ENCODE results near the gene IDH2.
"Not testable (repeated sequence)": the region's sequence is repeated elsewhere in the genome, so short reads cannot be mapped to it uniquely, and the experiment has no call there.

The IDH2 gene

DNA sequence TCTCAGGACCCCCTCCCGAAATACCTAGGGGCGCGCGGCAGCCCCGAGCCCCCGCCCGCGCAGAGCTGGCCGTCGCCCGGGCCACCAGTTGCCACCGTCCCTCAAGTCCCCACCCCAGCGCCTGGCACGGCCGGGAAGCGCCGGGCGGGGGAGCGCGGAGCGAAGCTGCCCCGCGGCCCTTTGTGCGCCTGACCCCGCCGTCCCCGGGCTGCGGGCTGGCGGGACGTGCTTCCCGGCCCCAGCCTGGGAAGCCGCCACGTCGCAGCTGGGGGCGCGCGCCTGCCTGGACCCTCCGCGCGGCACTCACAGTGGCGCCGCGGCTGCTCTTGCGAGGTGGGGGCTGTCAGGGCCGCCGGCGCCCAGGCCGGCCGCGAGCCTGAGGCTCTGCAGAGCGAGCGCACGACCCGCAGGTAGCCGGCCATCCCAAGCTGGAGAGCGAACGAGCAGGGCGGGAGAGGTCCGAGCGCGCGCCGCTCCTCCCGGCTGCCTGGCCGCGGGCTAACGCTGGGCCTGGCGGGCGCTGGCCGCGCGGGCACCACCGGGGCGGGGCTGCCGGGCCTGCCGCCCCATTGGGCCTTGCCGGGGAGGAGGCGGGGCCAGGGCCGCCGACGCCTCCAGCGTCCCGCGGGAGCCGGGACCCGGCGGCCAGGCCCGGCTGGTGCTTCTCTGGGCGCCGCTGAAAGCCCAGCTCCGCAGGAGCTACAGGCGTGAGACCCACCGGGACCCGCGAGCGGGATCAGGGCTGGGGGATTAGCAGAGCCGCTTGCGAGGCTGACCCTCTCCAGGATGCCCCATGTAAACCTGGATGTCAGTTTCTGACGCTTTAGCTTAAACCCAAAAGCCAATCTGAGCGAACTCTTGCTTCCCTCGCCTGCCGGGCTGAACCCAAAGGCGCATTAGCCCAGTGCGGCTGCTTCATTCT lies at the start of gene IDH2:
TSS of gene IDH2 (minus strand) at position 500 of the 922 bp plus-strand sequence. CDS start at position 422, 78 bp downstream.
- DNase-seq, result peak; percentile 85

DNA sequence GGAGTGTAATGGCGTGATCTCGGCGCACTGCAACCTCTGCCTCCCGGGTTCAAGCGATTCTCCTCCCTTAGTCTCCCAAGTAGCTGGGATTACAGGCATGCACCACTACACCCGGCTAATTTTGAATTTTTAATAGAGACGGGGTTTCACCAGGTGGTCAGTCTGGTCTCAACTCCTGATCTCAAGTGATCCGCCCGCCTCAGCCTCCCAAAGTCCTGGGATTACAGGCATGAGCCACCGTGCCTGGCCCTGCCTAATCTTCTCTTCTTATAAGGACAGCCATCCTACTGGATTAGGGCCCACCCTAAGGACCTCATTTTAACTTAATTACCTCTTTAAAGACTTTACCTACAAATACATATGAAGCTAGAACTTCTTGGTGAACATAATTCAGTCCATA lies 48.3 kb upstream of the IDH2 start:
- DNase-seq, result not testable (repeated sequence)

DNA sequence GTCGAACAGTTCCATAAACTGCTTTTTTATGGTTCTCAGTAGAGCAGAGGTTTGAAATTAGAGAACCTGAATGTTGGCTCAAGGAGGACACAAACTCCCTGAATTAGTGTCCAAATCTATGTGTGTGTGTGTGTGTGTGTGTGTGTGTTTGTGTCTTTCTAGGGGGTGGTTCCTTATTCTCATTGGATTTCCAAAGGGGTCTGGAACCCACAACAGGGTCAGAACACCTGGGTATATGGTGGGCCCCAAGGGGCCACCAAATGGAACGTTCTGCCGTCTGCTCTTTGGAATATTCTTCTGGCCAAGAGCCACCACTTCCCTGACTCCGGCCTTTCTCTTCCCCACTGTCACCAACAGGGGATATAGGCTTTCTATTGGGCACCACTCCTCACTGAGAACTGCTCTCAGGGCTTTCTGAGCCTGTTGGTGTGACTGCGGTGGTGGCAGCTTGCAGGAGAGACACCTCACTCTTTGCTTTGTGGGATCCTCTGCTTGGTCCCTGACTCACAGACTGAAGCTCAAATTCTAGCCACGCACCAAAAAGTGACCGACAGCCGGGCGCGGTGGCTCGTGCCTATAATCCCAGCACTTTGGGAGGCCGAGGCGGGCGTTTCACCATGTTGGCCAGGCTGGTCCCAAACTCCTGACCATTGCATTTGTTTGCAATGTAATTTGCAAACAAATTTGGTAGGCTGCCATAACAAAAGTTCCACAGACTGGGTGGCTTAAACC lies 47.5 kb upstream of the IDH2 start:
- DNase-seq, result no peak

DNA sequence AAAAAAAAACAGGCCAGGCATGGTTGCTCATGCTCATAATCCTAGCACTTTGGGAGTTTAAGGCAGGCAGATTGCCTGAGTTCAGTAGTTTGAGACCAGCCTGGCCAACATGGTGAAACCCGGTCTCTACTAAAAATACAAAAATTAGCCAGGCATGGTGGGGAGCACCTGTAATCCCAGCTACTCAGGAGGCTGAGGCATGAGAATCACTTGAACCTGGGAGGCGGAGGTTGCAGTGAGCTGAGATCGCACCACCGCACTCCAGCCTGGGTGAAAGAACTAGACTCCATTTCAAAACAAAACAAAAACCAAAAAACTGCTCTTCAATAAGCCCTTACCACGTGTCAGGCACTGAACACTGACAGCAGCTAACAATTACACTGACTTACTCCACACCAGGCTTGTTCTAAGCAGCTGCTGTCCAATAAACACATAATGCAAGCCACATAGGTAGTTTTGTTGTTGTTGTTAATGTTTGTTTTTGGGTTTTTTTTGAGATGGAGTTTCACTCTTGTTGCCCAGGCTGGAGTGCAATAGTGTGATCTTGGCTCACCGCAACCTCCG lies 44.0 kb upstream of the IDH2 start:
- DNase-seq, result not testable (repeated sequence)

DNA sequence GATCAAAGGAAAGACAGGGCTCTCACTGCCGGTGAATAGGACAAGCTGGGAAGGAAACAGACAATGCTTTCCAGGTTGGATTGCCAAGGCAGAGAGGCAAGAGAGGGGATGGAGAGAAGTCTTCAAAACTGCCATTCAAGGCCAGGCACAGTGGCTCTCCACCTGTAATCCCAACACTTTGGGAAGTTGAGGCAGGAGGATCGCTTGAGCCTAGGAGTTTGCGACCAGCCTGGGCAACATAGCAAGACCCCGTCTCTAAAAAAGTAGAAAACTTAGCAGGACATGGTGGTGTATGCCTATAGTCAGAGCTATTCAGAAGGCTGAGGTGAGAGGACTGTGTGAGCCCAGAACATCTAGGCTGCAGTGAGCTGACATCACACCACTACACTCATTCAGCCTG lies 43.5 kb upstream of the IDH2 start:
- DNase-seq, result no peak

DNA sequence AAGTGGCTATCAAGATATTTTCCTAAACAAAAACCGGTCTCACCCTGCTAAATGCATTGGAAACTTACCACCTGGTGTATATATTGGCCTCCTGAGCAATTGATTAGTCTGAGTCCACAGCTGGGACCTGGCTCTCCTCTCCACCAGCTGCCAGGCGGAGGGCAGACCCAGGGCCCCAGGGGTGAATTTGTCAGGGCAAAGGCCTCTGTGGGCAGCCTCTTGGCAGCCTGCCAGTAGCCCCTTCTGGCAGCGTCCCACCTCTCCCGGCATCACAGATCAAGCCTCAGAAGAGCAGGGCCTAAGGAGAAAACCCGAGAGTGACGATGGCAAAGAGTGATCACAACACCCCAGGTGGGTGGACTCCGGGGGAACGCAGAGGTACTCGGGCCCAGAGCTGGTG lies 43.0 kb upstream of the IDH2 start:
- no peak for DNase-seq

DNA sequence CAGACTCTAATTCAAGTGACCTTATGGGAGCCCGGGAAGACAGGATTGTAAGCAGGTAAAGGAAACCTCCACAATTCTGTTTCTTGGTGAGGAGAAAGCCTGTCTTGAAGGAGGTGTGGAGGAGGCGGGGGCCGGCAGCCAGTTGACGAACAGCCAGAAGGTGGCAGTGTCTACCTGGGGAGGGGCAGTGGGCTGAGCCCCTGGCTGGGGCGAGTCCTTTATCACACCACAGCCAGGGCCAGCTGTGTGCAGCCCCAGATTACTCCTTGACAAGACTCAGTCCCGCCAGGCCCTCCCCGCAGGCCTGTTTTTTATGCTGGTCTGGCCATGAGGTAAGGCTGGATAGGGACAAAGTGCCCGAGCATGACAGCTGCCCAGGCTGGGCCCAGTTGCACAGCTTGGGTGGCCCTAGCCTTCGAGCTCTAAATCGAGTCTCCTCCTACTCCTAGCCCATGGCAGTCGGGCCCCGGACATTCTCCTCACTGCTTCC lies 40.9 kb upstream of the IDH2 start:
- DNase-seq, result peak; percentile 77

DNA sequence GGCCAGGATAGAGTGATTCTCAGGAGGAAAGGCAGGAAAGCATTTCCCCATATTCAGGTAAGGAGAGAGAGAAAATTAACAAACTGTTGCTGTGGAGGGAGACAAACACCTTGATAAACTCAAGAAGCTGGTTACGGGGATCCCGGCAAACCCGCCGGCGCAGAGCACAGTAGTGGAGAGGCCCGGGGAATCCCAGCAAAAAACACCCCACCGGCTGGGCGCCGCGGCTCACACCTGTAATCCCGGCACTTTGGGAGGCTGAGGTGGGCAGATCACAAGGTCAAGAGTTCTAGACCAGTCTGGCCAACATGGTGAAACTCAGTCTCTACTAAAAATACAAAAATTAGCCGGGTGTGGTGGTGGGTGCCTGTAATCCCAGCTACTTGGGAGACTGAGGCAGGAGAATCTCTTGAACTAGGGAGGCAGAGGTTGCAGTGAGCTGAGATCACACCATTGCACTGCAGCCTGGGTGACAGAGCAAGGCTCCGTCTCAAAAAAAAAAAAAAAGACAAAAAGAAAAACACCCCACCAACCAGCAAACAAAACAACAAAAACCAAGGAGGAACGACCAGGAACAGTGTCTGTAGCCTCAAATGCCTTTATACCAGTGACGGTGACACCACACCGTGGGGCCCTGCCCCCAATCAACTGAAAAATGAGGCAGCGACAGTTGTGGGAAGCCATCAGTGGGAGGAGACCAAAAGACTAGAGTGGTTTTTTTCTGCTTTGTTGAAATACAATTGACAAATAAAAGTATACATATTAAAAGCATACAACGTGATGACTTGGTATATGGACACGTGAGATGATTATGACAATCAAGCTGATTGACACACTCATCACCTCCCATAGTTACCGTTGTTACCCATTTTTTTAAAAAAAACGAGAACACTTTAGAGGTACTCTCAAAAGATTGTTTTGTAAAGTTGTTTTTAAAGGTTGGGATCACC lies 40.2 kb upstream of the IDH2 start:
- no peak for DNase-seq

DNA sequence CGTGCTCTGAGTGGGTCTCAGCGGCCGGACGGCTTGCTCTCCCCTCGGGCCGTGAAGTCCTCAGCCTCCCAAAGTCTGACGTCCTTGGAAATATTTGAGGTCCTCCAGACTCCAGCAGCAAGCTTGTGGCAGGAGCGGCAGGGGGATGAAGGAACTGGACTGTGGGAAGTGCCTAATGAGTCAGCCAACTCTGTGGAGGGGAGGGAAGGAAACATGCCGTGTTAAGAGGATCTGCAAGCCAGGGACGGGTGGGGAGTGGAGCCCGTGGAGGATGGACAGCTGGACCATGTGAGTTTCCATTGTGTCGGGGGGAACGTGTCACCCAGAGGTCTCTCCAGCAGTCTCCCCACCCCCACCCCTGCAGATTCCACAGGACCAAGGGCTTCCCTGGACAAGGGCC lies 39.4 kb upstream of the IDH2 start:
- no peak for DNase-seq

DNA sequence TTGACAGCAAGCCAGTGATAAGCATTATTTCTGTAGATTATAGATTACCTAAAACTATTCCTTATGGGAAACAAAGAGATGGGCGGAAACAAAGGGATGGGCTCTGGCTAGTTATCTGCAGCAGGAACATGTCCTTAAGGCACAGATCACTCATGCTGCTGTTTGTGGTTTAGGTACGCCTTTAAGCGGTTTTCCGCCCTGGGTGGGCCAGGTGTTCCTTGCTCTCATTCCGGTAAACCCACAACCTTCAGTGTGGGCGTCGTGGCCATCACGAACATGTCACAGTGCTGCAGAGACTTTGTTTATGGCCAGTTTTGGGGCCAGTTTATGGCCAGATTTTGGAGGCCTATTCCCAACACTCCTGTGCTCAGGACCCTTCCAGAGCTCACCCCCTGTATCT lies 37.3 kb upstream of the IDH2 start:
- not testable (repeated sequence) for DNase-seq

DNA sequence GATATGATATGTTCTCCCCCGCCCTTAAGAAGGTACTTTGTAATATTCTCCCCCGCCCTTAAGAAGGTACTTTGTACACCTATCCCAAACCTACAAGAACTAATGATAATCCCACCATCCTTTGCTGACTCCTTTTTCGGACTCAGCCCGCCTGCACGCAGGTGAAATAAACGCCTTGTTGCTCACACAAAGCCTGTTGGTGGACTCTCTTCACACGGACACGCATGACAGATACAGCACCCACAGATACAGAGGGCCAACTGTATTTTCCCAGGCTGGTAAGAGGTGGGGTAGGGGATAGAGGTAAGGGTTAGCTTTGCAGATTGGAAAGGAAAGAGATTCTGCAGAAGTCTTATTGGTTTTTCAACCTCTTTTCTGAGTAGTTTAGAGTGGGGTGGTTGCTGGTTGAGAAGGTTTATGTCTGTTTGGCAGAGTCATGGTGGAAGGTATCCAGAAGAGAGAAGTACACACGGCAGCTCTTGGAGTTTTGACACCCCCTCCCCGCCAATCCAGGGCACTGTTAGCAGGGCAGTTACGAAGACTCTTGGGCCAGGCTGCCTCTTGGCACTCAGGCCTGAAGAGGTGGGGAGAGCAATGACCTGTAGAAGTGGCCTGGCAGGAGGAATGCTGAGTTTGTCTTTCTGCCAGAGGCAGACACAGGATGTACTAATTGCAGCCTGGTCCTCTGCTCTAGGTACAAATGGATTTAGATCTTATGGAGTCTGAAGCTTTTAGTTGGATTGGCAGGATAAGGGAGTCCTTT lies 36.0 kb upstream of the IDH2 start:
- no peak for DNase-seq

DNA sequence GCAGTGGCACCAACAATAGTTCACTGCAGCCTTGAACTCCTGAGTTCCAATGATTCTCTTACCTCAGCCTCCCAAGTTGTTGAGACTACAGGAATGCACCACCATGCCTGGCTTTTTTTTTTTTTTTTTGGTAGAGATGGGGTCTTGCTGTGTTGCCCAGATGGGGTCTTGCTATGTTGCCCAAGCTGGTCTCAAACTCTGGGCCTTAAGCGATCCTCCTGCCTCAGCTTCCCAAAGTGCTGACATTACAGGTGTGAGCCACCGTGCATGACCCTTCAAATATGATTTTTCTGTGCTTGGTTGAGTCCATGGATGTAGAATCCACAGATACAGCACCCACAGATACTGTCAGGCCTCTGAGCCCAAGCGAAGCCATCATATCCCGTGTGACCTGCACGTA lies 30.2 kb upstream of the IDH2 start:
- DNase-seq, result no peak

DNA sequence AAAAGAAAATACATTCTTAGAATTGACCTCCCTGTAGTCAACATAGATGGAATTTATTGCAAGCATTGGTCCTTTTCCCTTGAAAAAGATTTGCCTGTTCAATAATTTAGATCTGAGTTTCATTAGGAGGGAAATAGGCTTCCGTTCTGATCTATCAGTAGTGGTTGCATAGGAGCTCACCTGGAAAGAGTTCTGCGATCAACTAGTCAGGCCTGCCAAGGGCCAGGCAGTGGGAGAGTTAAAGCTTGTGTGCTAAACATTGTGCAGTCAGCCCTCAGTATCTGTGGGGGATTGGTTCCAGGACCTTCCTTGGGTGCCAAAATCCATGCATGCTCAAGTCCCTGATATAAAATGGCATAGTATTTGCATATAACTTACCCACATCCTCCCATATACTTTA lies 29.6 kb upstream of the IDH2 start:
- no peak for DNase-seq

DNA sequence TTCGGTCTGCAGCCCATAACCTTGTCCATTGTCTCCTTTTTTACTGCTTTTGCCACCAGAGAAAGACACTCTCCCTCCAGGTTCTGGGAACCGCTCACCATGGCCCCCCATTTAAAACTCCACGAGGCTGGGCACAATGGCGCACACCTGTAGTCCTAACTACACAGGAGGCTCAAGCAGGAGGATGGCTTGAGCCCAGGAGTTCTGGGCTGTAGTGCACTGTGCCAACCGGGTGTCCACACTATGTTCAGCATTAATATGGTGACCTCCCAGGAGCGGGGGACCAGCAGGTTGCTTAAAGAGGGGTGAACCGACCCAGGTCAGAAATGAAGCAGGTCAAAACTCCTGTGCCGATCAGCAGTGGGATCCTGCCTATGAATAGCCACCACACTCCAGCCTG lies 28.0 kb upstream of the IDH2 start:
- no peak for DNase-seq

DNA sequence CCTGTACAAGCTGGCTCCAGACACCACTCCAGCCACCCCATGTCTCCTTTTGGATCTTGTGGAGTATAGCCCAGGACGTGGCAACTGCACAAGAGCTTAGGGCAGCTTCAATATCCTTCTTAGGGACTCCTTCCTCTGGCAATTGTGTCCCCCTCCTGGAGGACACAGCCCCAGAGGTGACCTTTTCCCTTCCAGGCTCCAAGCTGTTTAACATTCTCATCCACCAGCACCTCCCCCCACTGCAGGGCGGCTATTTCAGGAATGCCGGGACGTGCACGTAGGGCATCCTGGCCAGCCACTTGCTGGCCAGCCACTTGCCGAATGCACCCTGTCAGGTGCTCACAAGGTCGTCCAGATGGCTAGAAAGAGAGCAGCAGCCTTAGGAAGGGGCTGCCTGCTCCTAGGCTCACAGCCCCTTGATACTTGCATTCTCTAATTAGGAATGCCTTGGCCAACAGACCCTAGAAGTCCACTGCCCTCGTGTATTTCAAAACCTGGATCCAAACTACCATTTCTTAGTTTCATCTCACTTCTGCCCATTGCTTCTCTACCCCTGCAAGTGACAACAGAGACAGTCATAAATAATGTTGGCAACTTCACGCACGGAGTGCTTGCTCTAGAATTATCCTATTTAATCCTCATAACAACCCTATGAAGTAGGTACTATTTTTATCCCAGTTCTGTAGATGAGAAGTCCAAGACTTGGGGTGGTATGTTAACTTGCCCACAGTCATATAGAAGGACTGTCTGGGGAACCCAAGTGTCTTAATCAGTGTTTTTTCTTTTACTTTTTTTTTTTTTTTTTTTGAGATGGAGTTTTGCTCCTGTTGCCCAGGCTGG lies 24.5 kb upstream of the IDH2 start:
- DNase-seq, result no peak

DNA sequence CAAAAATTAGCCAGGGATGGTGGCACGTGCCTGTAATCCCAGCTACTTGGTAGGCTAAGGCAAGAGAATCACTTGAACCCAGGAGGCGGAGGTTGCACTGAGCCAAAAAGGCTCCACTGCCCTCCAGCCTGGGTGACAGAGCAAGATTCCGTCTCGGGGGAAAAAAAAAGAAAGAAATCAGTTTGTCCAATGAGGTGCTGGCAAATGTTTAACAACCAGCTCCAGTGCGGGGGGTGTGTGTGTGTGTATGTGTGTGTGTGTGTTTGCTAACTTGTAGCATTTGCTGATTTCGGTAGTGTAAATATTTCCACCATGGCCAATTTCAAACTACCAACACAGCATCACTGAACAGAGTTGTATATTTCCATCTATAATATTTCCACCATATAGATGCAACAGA lies 23.8 kb upstream of the IDH2 start:
- no peak for DNase-seq

DNA sequence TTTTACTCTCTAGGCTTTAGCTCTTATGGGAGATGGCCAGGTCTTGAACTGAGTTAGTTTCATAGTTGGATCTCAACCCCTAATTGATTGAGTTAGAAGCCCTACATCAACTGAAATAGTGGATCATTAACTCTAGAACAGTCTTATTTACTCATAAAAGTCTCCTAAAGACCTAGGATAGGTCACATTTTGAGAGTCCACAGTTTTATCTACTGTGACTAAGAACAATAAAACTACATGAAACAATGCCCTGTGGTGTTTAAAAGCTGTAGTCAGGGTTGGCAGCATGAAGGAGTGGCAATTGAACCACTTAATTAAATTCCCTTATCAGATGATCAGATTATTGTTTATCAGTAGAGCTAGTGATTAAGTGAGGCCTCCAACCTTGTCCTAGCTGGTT lies 22.2 kb upstream of the IDH2 start:
- DNase-seq, result no peak

DNA sequence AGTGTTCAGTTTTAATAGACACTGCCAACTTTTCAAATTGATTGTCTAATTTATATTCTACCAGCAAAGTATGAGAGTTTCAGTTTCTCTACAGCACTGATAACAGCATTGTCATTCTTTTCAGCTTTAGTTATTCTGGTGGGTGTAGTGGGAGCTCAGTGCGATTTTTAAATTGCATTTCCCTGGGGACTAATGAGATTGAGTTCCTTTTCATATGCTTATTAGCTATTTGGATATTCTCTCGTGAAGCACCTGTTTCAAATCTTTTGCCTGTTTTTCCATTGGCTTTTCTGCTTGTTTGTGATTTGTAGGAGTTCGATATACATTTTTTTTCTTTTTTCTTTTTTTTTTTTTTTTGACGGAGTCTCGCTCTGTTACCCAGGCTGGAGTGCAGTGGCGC lies 18.8 kb upstream of the IDH2 start:
- no peak for DNase-seq

DNA sequence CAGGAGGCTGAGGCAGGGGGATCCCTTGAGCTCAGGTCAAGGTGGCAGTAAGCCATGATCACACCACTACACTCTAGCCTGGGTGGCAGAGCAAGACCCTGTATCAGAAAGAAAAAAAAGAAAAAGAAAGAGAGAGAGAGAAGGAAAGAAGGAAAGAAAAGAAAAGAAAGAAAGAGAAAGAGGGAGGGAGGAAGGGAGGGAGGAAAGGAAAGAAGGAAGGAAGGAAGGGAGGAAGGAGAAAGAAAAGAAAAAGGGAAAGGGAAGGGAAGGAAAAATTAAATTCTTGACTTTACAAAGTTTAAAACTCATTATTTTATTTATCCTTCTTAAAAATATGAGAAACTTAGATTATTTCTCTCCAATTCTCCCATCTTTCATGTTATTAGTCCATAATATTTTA lies 17.1 kb upstream of the IDH2 start:
- DNase-seq, result no peak

DNA sequence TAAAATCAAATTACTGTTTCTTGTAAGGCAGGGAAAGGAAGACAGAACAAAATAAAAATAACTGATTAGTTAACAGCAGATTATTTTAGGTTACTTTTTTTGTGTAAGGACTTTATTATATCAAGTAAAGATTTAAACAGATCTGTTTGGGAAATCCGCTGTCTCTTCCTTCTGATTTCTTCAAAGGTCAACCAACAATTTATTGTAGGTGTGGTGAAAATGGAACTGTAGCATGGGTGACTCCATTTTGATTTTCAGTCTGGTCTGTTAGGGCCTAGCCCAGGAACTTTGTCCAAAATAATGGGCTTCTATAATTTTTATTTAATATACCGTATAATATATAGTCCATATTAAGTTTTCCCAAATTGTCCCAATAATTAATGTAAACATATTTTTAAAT lies 13.5 kb upstream of the IDH2 start:
- DNase-seq, result no peak

DNA sequence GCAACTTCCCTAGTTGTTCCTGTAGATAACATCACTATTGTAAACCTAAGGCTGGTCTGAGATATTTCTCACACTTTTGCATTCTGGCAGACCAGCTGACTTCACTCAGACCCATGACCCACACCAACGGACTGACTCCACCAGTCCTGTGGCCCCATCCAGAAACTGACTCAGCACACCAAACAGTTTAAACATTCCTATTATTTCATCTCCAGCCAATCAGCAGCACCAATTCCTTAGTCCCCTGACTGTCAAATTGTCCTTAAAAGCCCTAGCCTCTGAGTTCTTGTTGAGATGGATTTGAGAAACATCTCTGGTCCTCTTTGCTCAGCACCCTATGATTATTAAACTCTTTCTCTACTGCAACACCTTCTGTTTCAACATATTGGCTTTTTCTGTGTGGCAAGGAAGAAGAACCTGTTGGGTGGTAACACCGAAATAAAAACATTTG lies 12.2 kb upstream of the IDH2 start:
- no peak for DNase-seq

All from femur (tissue), 1 donor.